NCI-H446 treated with DMSO at 0.1 percent for 48 hours (cell line): ENCODE measurements around the gene RAB7B.

ENCODE experiments used
- DNase-seq: peaks from one replicate; lab custom pipeline; 2025; lab: John Stamatoyannopoulos, UW

The RAB7B gene

DNA sequence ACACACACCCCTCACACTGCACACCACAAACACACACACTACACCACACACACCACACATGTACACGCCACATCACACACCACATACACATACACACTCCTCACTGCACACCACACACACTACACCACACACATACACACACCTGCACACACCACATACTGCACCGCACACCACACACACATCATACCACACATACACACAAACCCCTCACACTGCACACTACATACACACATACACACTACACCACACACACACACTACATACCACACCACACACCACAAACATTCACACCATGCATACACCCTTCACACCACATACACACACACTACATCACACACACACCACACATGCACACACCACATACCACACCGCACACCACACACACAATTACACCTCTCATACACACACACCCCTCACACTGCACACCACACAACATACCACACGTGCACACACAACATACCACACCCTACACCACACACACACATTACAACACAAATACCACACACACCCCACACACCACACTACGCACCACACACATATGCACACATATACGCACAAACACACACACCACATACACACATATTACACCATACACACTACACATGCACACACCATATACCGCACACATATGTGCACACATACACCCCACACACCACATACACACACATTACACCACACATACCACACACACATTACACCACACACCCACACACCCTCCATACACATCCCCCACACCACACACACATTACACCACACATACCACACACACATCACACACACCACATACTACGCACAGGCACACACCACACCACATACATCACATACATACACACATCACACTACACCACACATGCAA, 29.6 kb downstream of the RAB7B start:
- no peak for DNase-seq

DNA sequence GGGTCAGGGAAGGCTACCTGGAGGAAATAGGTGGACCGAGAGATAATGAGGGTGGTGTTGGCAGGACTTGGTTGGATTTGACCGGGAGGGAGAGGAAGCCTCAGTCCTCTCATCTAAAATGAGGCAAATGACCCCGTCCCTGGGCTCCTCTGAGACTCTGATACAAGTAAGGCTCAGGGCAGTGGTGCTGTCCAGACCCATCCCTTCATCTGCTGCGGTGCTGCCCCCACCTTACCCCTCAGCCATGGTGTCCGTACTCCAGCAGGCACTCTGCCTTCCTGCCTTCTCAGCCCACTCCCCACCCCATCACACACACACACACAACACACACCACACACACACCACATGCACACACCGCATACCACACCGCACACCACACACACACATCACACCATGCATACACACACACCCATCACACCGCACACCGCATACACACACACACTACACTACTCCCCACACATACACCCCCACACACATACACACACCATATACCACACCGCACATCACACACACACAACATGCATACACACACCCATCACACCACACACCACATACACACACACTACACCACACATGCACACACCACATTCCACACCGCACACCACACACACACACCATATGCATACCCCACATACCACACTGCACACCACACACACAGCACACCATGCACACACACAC, 30.6 kb downstream of the RAB7B start:
- no peak for DNase-seq

DNA sequence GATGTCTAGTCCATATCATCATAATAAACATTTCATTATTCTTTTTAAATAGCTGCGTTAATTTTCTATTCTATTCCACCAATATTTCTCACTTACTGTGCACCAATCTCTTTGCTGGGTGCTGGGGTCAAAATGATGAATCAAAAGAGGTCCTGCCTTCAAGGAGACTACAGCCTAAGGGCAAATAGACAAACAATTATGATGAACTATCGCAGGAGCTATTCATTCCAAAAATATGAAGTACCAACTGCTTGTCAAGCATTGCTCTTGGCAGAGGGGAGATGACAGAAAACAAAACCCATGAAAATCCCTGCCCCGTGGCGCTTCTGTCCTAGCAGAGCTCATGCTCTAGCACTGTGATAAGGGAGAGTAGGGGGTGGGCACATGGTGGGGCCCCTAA, 31.1 kb downstream of the RAB7B start:
- no peak for DNase-seq

DNA sequence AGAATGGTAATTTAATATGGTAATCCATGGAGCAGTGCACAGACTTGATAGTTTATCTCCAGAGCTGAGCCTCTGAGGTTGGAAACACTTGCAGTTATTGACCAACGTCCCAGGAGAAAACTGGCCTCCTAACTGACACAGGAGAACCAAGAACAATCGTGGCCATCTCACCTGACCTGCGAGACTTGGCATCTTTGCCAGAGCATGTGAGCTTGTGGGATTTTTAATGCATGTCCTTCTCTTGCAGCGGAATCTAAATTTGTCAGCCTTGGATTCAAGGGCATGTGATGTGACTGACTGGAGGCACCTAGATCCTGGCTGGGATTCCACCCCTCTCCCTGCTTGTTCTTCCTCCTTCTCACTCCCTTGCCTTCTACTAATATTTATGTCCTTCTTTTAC, 32.1 kb downstream of the RAB7B start:
- no peak for DNase-seq

DNA sequence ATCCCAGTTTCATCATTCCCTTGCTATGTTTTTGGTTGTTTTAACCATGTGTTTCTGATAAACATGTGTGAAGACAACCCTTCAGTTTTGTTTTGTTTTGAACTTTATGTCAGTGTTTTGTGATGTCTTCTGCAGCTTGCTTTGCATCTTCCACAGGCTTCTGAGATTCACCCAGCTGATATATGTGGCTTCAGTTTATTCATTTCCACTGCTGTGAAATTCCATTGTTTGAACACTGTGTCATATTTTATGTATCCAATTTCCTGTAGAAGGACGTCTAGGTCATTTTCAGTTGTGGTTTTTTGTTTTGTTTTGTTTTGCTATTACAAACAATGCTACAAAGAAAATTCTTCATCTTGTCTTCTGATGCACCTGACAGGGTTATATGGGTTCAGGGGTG, 32.7 kb downstream of the RAB7B start:
- no peak for DNase-seq

DNA sequence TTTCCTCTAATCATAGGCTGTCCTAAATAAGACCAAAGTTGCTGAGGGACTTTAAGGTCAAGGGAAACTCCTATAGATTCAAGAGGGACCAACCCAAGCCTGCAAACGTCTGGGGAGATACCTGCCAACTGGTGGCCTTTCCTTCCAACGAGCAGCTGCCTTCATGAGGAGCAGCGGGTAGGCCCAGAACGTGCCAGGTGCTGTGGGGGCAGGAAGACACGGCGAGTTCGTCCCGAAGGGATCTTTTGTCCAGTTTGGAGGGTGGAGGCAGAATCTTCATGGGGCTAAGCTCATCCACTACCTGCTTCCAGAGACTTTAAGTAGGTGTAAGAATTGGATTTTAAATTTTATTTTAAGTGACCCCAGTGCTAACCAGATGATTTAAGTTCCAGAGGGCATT, 34.0 kb downstream of the RAB7B start:
- DNase-seq = no peak

DNA sequence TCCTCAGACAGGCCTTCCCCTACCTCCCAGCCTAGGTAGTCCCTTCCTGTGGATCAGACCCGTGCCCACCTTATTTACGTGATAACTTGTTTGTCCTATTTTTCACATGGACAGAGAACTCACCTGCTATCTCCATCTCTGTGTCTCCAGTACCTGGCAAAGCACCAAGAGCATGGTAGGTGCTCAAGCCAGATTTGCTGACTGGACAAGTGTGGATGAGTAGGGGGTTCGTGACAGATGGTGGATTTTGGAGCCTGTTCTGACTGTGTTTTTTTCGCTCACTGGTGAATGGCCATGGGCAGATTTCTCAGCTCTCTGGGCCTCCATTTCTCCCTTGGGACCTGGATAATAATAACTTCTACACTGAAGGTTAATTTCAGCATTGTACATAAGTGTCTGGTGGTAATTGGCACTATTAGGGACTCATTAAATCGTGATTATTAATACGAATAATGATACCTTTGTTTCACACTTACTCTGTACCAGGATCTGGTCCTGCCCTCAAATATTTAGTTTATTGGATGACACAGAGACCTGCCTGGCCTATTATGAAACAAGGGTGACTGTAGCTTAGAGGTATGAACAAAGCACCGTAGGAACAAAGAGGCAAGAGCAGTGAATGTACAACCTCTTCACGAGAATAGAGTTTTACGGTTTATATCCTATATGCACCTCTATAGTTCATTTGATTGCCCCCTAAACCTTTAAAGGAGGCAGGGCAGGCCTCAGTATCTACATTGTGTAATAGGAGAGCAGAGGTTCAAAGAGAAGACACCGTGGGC, 35.5 kb downstream of the RAB7B start:
- no peak for DNase-seq

DNA sequence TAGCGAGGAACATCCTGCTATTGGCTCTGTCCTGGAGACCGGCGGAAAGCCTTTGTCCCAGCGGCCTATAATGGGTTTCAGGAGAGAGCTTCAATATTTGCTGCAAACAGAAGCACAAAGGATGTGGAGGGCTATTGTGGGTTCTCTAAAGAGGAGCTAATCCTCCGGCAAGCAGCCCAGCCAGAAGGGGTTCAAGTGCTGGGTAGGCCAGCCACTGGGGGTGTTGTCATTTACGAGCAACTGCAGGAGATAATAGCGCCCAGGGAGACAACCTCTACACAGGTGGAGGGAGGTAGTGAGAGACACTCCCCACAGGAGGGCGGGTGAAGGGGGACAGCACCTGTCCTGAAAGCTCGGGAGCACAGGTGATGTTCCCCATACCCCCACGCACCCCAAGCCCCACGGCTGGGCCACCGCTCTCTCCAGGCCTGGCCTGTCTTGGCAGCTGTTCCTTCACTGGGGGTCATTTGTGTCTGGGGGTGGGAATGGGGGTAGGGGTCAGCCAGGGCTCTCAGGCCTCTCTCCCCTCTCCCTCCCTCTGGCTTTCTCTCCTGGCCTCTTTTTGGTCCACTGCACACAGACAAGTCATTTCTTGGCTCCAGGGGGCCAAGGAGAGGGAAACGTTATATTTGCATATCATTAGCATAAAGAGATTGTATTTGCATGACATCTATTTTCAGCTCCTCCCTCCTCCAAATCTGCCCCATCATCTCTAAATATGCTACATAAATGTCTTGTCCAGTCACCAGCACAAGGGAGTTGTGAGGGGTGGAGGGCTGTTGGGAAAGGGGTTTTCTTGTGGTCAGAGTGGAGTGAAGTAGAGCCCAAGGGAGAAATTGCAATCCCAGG, 37.9 kb downstream of the RAB7B start:
- DNase-seq = no peak

DNA sequence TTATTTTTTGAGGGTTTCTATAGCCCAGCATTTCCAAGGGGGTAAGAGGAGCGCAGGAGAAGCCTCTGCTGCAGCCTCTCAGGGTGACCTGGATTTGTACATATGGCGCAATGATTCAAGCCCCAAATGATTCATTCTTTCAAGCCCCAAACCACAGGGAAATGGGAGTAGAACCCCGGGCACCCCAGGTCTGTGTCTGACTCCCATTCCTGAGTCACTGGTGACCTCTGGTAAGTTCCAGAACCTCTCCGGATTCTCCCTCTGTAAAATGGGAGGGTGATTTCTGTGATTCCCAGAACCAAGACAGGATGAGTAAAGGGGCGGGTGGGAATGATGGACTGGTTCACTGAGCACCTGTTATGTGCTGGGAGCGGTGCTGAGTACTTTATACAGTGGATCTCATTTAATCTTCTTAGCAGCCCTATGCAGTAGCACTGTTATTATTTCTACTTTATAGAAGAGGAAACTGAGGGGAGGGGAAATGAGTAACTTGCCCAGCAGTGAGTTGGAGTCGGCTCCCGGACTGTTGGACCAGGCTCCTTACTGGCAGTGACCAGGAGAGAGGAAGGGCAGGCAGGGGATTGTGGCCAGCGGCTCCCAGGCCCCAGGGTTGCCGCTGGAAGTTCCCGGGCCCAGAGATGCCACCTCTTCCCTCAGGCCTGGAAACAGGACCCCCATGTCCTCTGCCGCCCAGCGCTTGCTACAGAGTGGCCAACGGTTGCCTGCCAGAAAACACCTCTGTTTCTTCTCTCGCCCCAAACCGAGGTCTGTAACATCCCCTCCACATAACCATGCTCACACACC, 39.6 kb downstream of the RAB7B start:
- no peak for DNase-seq

DNA sequence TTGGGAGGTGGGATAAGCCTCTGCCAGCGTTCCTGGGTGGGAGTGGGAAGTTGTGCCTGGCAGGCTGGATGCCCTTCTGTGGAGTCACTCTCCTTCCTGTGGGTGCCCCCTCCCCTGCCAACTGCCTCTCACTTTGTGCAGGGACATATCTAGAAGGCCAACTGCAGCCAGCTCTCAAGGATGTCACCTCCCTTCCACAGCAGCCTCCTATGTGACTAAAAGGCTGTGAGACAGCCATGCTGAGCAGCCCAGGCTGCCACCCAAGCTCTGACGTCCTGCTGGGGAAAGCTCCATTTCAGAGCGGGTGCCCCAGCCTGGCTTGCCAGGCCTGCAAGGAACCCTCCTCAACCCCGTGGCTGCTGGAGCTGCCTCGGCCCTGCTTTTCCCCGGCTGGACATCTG, 40.4 kb downstream of the RAB7B start:
- DNase-seq = no peak

DNA sequence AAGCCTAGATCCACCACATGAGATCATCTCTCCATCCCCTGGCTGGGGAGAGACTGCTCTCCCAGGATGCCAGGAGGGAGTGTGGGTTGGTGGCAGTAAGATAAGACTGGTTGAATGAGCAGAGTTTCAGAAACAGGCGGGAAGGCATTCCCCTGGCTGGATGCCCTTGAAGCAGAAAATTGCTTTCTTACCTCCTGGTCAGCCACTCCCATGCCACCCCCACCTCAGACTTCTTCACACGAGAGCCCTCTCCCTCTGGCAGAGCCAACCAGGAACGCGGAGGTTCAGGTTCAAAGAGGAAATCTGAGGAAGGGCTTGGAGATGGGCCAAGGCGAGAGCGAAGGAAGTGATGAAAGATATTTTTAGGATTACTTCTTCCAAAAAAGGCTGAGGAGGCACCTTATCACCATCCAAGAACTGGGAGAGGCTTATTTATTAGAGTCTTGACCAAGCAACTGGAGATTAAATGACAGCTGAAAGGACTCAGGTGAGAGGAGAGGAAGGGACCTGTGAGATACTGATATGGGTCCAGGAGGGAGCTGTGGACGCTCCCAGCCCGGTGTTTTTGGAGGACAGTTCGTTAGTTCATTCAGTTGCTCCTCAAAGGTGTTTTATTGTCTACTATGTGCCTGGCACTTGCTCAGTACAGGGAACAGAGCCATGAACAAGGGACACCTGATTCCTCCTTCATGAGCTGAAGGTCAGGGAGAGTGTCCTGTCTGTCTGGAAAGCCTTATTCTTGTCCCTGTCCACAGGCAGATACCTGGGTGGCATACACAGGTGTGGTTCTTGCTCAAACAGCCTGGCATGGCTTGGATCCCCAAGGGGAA, 41.0 kb downstream of the RAB7B start:
- DNase-seq = no peak

DNA sequence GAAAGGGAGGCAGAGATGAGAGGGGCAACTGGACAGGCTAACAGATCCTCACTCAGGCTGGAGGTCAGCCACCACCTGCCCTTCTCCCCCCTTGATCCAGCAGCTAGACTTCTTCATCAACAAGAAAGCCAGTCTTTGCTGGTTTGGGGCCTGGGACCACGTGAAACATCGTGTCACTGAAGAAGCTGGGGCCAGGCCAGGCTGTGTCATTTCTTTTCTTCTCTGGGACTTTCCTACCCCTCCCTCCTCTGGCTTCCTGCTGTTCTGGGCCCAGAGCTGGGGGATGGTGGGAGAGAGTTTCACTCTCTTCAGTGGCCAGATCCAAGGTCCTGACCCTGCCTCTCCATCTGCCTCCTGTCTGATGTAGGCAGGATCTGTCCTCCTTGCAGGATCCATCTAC, 41.8 kb downstream of the RAB7B start:
- no peak for DNase-seq

DNA sequence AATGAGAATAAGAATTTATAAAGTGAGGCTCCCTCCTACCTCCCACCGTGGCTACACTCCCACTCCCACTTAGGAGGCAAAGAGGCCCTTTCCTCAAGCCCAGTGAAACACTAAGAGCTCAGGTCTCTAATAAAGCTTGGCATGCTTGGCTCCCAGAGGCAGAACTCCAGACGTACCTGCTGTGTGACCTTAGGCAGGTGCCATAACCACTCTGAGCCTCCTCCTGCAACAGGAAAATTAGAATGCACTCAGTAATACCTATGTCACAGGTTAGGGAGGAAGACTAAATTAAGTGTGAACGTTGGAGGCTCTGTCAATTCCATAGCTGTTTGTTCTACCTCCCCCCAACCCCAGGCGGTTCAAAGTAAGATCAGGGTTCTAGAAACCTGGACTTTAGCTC, 43.4 kb downstream of the RAB7B start:
- no peak for DNase-seq

DNA sequence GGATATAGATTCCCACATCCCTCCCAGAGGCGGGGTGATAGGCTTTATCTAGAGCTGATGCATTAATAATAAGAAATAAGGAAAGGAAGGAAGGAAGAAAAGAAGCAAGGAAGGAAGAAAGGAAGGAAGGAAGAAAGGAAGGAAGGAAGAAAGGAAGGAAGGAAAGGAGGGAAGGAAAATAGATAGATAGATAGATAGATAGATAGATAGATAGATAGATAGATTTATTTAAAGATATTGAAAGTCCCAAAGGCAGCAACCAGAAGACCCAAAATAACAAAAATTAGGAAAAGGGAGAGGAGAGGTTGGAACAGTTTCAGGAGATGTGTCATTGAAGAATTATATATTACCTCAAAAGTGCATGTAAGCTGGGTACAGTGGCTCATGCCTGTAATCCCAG, 47.7 kb downstream of the RAB7B start:
- DNase-seq = no peak

DNA sequence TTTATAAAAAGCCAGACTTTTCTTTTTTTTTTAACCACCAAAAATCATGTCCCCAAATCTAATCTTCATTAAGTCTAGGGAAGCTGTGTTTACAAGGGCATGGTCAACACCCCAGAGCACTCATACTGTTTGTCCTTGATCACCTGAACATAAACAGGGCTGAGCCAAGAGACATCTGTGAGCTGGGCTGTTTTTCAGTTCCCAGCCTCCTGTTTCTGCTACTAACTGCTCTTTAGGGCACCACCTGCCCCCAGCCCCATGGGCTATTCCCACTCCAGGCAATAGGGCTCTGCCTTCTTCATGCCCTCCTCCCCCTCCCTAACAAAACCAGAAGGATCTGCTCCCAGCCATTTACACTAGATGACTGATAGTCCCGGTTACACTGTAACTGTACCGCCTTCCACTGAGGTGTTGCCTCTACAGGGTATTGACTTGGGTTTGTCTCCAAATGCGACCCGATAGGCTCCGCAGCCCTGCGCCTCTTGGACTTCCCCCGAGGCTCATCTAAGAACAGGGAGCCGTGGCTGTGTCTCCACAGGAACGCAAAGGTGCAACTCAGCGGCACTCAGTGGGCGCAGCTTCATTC, 48.3 kb downstream of the RAB7B start:
- DNase-seq = no peak

DNA sequence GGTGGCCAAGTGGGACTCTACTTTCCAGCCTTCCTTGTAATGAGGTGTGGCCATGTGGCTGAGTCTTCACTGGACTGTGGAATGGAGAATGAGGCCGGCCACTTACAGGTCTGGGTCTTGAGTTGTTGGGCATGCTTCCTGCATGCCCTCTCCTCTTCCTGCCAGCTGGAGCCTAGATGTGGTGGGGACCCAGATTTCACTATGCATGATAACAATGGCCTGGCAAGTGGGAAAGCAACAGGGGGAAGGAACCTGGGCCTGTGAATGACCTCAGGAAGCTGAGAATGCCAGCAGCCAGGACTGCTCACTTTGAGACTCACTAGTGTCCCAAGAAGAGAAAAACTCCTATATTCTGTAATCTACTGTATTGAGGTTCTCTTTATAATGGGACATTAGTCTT, 51.4 kb downstream of the RAB7B start:
- no peak for DNase-seq

DNA sequence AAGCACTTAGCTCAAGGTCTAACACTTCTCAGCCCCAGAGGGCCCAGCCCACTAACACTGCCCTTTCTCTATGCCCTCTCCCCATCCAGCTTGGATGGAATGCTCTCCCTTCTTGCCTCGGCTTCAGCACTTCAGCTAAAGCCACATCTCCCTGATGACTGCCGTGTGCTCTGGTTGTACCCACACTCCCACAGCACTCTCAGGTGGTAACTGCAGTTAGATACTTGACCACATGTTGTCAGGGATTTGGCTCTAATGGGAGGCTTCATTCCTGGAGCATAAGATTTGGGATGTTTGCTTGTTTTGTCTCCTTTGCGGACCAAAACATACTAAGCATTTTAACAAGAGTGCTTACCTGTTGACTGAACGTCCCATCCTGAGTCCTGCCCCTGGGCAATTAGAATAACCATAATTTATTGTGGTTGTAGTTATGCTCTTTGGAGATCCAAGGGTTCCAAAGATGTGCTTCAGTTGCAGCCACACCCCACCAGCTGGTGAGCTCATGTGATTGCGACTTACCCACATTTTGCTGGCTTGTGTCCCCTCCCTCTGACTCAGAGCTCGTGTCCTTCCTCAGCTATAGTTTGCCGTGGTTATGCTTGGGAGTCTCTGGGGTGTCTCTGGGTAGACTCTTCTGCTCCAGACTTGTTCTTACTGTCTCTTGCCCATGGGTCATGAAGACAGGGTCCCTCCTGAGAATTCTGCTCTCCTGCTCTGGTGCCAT, 52.2 kb downstream of the RAB7B start:
- no peak for DNase-seq

DNA sequence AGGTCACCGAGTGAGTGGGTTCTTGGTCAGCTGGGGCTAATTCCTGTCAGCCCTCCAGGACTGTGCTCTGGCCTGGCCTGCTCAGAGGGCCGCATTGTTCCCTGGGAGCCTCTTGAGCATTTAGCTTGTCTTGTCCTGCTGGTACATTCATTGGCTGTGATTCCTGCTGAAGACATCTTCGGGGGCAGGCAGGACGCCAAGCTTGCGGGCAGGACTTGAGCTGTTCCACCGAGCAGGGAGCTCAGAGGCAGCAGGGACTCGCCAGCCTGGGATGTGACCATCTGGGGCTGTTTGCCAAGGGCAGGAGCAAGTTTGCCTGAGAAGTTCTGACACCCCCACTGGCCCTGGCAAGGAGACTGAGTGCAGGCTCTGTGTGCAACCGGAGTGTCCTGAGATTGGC, 52.9 kb downstream of the RAB7B start:
- peak; percentile 7 for DNase-seq

DNA sequence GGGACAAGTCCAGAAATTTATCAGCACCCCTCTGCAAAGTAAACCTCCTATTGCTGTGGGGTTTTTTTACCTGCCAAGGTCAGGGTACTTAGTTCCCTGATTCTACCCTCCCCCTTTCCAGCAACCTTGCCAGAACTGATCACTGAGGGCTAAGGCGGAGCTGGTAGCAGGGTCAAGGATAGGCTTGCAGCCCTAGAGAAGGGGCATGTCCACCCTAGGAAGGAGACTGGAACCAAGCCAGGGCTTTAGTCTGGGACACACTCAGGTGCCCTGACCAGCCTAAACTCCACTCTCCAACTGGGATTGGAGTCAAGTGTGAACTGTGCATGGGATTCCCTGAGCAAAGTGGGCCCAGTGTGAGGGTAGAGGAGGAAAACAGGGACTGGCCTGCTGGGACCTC, 53.4 kb downstream of the RAB7B start:
- DNase-seq = no peak
